Activated T-cell treated with anti-CD3 and anti-CD28 coated beads, Interleukin-2, amount 50 U/mL, for 1 hour (primary cell): ENCODE data around the gene HTR3B.
A peak's percentile ranks its signal among the peaks of the same experiment; 100 is the strongest.
"Not testable (repeated sequence)": the region's sequence is repeated elsewhere in the genome, so short reads cannot be mapped to it uniquely, and the experiment has no call there.

Source experiments
- DNase-seq: peaks from one replicate; pipeline ENCODE4 v3.0.0-alpha.2; 2020

Gene HTR3B, protein sequence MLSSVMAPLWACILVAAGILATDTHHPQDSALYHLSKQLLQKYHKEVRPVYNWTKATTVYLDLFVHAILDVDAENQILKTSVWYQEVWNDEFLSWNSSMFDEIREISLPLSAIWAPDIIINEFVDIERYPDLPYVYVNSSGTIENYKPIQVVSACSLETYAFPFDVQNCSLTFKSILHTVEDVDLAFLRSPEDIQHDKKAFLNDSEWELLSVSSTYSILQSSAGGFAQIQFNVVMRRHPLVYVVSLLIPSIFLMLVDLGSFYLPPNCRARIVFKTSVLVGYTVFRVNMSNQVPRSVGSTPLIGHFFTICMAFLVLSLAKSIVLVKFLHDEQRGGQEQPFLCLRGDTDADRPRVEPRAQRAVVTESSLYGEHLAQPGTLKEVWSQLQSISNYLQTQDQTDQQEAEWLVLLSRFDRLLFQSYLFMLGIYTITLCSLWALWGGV

DNA sequence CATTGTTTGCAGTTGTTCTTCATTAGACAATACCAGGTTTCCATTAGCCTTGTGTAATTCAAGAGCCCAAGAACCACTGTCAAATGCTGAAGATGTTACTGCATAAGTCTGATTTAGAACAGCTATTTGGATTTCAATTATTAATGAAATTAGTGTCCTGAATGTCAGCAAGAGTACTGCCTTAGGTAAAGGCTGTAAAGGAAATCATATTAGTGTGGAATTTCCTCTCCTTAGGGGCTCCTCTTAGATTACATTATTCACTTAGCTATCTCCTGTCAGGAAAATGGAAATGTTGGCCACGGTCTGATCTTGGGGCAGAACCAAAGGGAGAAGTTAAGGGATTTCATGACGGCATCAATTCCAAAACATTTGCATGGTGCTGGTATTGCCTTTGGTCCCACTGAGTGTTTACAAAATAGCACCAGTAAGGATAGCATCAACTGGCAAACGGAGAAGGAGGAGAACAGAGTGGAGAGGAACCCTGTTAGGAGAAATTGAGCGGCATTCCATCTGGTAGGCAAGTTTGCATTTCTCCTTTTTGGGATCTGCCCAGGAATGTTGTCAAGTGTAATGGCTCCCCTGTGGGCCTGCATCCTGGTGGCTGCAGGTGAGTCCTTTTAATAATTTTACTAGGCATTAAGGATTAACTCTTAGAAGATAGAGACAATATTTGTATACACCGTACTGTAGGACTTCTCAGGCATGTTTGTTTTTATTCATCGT, at the start of gene HTR3B:
TSS of gene HTR3B (plus strand) at position 418 of the 723 bp plus-strand sequence. CDS start at position 556, 138 bp downstream.
- DNase-seq, result no peak

DNA sequence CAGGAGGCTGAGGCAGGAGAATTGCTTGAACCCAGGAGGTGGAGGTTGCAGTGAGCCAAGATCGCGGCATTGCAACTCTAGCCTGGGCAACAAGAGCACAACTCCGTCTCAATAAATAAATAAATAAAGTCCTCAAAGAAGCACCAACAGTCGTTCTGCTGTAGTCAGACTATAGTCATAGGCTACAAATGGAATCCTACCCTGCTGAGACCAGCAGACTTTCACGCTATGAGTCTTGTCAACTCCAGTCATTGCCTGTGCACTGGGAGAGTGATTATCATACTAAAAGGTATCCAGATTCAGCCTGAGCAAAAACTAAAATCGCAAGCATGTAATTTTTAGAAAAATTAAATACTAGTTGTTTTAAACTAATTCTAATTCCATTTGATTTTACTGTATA, 48.8 kb upstream of the HTR3B start:
- DNase-seq, result no peak

DNA sequence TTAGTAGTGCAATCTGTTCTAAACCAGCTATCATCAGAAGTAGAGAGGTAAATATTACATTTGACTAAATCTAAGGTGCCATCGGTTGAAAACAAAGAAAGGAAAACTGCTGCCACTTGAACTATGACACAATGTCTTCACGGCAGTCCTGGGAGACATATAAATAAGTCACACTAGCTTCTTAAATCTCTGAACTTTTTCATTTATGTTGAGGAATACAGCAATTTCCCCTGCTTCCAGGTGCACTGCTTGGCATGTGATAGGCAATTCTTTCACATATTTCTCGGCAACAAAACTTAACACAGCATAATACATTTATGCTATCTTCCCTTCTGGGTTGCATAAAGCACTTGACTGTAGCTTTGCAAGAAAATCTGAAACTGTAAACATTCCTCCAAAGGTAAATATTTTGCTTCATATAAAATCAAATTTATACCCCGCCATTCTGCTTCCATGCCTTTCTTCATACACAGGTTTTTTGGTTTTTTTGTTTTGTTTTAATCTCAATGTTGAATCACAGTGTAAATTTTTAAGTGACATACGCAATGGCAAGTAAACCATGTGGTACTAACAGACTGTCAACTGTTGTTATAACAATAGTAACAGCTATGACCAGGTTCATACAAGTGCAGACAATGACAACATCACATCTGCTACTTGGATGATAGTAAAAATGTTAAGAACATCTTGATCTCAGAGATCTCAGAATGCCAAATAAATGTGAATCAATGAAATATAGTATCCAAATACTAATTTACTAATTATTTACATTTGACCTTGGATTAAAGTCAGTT, 47.4 kb upstream of the HTR3B start:
- DNase-seq, result no peak

DNA sequence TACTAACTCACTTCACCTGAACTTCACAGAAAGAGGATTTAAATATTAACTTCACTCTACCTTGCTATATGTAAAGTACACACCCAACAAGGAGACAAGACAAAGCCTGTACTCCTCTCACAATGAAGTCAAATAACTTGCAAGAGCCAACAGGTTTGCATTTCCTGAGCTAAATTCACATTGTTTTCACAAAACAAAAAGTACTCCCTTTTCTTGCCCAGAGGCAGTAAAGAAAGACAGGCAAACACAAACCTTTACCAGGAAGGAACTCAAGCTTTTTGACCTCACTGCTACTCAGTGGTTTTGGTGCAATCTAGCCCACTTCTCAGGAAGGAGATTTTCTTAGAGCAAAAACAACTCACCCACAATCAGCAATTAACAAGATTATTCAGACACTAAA, 44.9 kb upstream of the HTR3B start:
- DNase-seq, result no peak

DNA sequence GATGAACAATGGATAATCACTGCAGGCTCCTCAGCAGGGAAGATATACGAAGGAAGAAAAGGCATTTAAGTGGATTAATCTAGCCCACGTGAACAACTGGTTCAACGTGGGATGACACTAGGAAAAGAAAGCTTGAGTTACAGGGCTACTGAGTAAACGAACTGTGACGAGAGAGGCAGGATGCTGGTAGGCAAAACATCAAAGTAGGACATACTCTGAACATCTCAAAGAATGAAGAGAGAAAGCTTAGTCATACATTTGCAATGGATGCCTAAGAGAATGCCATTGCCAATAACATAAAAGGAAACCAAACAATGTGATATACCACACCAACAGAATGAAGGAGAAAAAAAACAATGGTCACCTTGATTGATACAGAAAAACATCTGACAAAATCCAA, 42.2 kb upstream of the HTR3B start:
- DNase-seq, result no peak

DNA sequence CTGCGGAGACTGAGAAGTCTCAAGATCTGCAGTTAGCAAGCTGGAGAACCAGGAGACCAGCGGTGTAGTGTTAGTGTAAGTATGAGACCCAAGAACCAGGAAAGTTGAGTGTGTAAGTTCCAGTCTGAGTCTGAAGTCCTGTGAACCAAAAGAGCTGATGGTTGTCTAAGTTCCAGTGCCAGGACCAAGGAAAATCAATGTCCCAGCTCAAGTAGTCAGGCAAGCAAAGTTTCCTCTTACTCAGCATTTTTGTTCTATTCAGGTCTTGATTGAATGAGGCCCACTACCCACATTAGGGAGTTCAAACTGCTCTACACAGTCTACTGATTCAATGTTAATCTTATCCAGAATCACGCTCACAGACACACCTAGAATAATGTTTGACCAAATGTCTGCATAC, 40.2 kb upstream of the HTR3B start:
- no peak for DNase-seq

DNA sequence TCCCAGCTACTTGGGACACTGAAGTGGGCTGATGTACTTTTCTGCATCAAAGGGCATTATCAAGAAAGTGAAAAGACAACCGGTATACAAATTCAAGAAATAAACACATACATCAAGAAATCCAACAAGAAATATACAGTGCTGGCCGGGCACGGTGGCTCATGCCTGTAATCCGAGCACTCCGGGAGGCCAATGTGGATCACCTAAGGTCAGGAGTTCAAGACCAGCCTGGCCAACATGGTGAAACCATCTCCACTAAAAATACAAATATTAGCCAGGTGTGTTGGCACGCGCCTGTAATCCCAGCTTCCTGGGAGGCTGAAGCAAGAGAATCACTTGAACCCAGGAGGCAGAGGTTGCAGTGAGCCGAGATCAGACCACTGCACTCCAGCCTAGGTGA, 38.7 kb upstream of the HTR3B start:
- DNase-seq, result no peak

DNA sequence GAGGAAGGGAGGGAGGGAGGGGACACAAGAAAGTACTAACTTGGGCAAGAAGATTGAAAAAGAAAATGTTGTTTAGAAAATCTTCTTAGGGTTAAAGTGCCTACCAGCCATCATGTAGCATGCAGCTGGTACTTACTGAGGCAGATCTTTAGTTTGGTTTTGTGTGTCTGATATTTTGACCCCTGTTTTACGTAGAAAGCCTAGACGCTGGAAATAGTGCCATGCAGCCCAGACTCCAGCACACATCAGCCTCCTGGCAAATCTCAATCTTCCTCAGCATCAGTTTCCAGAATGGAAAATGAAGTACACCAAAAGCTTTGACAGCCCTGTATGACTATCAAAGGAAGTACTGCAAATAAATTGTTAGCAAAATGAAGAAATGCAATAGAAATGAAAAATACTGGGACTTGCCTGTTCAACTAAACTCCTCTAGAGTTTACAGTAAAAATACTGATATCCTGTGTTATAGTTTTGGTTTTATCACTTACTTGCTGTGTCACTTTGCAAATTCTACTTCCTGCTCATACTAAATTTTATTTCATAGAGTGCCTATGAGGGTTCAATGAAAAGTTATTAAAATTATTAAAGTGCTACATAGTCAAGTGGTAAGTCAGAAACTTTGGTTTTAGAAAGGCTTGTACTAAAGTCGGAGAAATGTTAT, 36.6 kb upstream of the HTR3B start:
- no peak for DNase-seq

DNA sequence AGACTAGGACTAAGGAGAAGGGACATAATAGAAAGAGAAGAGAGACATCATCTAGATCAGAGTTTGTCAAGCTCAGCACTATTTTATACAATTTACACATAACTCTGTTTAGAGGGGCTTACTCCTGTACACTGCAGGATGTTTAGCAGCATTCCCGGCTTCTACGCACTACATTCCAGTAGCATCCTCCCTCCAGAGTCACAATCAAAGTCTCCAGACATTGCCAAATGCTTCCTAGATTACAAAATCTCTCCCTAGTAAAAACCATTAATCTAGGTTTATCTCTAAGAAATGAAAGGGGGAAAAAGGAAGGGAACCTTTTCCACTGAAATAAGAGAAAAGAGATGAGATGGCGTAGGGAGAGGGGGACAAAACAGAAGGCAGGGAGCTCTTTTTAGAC, 33.3 kb upstream of the HTR3B start:
- no peak for DNase-seq

DNA sequence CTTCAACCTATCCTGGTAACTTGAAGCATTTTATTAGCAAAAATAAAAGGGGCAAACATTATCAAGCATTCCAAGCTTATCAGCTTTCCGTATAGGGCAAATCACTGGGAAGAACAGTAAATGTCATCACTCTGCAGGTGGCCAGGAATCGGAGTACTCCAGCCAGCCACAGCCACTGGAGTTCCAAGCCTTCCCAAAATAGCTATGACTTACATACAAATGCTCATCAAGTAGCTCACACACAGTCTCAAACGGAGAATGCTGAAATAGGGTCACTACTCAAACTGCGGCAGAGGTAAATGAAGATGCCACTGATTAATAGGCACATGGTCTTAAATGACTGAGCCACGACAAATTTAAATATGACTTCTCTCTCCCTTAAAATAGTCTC, 31.4 kb upstream of the HTR3B start:
- DNase-seq, result no peak

DNA sequence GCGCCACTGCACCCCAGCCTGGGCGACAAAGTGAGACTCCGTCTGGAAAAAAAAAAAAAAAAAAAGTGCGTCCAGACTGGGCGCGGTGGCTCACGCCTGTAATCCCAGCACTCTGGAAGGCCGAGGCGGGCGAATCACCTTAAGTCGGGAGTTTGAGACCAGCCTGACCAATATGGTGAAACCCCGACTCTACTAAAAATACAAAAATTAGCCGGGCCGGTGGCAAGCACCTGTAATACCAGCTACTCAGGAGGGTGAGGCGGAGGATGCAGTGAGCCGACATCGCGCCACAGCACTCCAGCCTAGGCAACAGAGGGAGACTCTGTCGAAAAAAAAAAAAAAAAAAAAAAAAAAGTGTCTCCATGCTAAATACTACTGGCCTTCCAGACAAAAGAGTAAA, 30.5 kb upstream of the HTR3B start:
- no peak for DNase-seq

DNA sequence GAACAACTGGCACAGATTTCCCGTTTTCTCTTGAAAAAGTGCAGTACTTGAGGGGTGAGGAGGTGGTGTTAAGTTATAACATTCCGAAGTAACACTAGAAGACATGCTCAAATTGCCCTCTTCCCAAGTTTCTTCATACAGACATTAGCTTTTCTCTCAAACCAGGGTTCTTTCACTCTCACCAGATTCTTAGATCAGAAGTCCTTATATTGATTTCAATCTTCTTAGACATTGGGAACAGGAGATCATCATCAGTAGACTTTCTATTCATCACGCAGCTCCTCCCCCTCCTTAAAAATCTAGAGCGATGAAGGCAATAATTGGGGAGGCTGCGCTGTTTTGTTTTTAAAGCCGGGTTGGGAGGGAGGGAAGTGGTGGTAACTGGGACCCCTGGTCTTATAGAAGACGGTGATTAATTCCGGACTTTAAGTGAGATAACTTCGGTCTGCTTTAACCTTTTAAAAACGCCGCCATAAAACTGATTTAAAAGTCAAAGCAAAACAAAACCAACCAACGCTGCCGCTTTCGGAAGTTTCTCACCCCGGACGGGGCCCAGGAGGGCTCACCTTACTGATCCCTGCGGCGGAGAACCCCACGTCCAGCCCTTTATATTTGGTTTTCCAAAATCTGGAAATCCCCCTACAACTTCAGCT, 29.9 kb upstream of the HTR3B start:
- peak; percentile 19 for DNase-seq

DNA sequence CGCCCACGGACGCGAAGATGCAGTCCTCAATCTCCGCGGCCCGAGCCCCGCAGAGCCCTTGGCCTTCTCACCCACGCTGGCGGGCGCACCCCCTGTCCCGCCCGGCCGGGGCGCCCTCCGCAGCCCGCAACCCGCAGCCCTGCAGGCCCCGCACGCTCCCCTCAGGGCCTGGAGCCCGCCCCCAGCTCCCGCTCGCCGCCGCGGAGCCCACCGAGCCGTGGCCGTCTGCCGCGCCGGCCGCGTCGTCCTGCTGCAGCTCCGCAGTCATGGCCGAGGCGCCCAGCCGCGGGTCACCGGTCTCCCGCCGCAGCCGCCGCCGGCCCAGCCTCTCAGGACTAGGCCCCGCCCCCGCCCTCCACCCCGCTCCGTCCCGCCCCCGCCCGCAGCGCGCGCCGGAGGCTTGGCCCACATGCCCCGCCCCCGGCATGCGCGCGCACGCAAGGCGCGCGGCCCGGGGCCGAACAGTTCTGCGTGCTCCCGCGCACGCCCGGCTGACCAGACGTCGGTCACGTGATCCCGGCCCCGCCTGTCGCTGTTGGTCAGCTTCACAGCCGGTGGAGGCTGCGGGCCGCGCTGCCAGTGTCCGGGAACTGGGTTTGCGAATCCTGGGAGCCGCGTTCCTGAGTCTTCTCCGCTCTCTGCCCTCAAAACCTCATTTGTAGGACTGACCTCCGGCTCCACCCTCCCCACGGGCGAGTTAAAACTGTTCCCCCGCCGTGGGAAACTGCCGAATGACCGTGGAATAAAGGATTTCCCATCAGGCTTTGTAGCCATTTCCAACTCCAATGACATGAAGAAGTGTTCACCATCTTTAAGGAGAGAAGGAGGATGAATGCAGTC, 29.1 kb upstream of the HTR3B start, which contains the start of gene USP28:
TSS of gene USP28 (minus strand) at position 339 of the 840 bp plus-strand sequence. CDS start at position 268, 71 bp downstream.
- DNase-seq, result peak; percentile 82

DNA sequence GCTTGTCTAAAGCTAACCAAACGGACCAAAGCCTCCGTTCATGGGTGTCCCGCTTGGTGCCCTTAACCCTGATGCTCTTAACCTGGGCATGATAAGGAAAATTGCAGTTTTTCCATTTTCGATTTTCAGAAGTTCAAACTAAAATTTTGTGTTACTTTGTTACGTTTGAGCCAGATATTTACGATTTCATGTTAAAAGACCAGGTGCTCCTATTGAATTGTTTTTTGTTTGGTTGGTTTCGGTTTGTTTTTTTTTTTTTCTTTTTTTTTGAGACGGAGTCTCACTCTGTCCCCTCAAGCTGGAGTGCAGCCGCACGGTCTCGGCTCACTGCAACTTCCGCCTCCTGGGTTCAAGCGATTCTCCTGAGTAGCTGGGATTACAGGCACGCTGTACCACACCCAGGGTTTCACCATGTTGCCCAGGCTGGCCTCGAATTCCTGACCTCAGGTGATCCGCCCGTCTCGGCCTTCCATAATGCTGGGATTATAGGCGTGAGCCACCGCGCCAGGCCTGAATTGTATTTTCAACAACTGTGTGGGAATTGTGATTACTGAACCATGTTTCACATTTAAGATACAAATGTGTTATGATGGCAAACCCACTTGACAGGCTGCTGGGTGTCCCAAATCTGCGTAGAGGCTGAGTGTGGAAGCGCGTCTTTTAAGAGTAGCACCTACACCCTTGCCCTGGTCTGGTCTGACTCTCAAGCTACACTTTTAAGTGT, 28.4 kb upstream of the HTR3B start:
- DNase-seq, result no peak

DNA sequence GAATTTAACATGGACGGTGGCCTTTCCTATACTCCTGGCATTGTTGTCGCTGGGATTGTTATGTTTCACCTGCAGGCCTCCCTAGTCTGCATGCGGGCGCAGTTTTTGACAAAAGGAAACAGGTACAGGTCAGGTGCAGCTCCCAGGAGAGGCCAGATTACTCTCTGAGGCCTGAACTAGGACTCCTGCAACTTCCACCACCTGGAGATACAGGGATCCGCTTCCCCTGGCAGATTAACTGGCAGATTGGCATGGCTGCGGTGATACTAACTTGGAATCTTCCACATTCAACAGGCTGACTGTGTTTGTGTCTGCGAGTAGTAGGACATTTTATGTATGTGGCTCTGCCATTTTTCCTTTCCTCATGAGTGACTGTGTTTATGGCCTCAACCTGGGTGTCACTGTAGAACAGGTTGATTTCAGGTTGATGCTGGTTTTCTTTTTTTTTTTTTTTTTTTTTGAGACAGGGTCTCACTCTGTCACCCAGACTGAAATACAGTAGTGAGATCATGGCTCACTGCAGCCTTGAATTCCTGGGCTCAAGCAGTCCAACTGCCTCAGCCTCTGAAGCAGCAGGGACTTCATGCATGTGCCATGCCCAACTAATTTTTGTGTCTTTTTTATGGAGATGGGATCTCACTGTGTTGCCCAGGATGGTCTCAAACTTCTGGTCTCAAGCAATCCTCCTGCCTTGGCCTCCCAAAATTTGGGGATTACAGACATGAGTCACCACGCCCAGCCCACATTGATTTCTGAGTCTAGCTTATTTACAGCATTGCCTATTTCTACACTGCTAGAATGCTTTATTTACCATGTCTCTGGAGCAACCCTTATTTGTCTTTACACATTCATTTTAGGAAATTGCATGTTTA, 27.6 kb upstream of the HTR3B start:
- no peak for DNase-seq

DNA sequence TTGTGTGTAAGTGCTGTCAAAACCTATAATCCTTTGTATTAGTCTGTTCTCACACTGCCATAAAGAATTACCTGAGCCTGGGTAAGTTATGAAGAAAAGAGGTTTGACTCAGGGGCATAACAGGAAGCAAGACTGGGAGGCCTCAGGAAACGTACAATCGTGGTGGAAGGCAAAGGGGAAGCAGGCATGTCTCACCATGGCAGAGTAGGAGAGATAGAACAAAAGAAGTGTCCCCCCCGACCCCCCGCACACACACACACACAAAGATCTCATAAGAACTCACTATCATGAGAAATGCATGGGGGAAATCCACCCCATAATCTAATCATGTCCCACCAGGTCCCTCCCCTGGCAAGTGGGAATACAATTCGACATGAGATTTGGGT, 26.9 kb upstream of the HTR3B start:
- no peak for DNase-seq

DNA sequence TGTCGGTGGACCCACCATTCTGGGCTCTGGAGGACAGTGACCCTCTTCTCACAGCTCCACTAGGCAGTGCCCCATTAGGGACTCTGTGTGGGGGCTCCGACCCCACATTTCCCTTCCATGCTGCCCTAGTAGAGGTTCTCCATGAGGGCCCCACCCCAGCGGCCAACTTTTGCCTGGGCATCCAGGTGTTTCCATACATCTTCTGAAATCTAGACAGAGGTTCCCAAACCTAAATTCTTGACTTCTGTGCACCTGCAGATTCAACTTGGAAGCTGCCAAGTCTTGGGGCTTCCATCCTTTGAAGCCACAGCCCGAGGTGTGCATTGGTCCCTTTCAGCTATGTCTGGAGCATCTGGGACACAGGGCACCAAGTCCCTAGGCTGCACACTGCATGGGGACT, 25.1 kb upstream of the HTR3B start:
- not testable (repeated sequence) for DNase-seq

DNA sequence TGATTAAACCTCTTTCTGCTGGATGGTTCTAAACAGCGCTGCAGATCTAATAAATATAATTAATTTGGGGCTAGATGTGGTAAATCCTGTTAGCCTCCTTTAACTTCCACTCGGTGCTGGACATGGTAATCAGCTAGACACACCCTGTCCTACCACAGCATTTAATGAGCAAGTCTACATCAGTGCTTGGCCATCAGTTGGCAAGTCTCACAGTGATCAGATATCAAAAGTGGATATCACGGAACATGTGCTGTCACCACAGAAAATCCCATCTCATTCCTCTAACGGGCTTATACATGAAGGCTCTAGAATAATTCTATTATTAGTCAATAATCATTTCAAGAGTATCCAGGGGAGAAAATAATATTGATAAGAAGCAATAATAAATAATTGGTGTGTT, 23.6 kb upstream of the HTR3B start:
- no peak for DNase-seq

DNA sequence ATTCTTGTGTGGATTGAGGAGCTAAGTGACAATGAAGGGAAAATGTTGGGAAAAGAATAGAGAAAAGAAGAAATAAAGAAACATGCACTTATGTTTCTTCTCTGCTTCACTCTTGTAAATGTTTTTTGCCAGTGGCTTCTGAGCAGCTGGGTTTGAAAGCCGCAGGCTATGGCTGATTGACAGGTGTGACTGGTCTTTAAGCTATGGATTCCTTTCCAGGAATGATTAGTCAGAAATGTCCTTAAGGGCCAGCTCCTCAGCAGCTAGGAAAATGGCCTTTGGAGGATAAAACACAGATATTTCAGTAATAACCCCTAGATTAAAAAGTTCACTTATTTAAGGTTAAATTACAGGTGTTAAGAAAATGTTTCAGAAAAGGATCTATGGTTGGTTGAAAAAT, 22.7 kb upstream of the HTR3B start:
- DNase-seq, result no peak

DNA sequence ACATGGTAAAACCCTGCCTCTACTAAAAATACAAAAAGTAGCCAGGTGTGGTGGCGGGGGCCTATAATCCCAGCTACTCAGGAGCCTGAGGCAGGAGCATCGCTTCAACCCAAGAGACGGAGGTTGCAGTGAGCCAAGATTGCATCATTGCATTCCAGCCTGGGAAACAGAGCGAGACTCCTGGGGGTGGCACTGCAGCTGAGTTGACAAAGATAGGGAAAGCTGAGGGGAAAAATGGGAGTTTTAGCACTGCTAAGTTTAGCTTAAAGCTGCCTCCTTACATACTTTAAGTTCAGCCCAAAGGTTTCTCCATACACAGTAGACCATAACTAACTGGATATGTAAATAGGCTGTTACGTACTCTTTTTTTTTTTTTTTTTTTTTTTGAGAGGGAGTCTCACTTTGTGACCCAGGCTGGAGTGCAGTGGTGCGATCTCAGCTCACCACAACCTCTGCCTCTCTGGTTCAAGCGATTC, 20.2 kb upstream of the HTR3B start:
- no peak for DNase-seq
